ENCODE measurements around the gene TST. TPM values are rescaled to one million over a fixed set of nuclear protein-coding genes. Genes with fewer than 3 reads are reported as not detected.

Gene TST
- total and polyA plus RNA-seq, 11 donors = 35.8 to 143 (median 58.1) TPM

DNA sequence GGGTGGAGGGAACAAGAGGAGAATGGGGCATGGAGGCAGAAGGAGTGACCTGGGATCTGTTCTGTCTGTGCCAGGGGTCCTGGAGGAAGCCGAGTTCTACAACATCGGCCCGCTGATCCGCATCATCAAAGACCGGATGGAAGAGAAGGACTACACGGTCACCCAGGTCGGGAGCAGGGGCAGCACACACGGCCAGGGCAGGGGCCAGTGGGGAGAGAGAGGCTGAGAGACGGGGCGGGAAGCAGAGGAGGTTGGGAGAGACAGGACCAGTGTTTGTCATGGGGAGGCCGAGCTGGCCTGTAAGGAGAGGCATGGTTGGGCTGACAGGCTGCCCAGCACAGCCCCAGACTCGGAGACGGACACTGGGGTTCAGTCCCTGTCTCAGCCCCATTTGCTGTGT lies 37.0 kb upstream of the TST start:
- no peaks in the 10 kb centered on the region for H3K9me3 ChIP-seq
- peaks cover 0 to 28% (median 20%) of the 10 kb centered on the region in 12 donors for H3K4me1 ChIP-seq
- no peak overlapping the region for H3K27ac ChIP-seq
- no peak for ATAC-seq
- 93 to 97% (median 96%) methylated on average over 13 of the region's 13 CpGs for WGBS, 4 donors
- peak in 1 of 5 donors; percentile 26 for DNase-seq
- H3K36me3 ChIP-seq = peaks cover 0 to 61% (median 19%) of the 10 kb centered on the region in 9 donors
- intact Hi-C loops (cut with DNase I) = no loop called here
- no peaks in the 10 kb centered on the region for H3K27me3 ChIP-seq
- no peak for TF ChIP-seq POLR2A (IDR thresholded peaks at IDR 0.05)
- TF ChIP-seq, protein P1, sequence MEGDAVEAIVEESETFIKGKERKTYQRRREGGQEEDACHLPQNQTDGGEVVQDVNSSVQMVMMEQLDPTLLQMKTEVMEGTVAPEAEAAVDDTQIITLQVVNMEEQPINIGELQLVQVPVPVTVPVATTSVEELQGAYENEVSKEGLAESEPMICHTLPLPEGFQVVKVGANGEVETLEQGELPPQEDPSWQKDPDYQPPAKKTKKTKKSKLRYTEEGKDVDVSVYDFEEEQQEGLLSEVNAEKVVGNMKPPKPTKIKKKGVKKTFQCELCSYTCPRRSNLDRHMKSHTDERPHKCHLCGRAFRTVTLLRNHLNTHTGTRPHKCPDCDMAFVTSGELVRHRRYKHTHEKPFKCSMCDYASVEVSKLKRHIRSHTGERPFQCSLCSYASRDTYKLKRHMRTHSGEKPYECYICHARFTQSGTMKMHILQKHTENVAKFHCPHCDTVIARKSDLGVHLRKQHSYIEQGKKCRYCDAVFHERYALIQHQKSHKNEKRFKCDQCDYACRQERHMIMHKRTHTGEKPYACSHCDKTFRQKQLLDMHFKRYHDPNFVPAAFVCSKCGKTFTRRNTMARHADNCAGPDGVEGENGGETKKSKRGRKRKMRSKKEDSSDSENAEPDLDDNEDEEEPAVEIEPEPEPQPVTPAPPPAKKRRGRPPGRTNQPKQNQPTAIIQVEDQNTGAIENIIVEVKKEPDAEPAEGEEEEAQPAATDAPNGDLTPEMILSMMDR (IDR thresholded peaks at IDR 0.05) = no peak
- no peak overlapping the region for H3K4me3 ChIP-seq

DNA sequence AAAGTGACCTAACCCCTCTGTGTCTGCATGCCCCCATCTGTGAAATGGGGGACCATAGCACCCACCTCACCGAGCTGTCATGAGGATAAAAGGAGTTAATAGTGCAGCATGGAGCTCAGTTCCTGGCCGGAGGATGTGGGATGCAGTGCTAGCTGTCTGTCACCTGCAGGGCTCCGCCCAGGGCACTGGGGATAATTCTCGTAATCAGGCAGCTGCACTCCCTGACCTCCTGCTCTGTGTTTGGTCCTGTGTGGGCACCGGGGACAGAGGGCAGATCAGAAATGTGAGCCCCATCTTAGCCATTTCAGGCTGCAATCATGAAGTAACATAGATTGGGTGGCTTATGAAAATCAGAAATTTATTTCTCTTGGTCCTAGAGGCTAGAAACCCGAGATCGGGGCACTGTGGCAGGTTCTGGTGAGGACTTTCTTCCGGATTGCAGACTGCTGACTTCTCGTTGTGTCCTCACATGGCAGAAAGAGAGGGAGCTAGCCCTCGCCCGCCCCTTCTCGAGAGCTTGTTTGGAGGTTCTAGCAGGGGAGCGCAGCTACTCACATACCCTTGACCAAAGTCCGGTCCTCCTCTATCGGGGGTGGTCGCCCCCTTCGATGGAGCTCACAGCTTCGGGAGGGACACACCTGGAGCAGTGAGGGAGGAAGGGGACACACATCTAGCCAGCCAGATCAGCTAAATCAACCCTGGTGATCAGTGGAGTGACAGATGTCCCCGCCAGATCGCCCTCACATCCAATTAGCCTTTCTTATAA lies 35.5 kb upstream of the TST start:
- Histone ChIP-seq H3K4me1 (peaks cover 0 to 32% (median 21%) of the 10 kb centered on the region in 12 donors), H3K27me3 (no peaks in the 10 kb centered on the region), H3K9me3 (no peaks in the 10 kb centered on the region), H3K36me3 (peaks cover 0 to 53% (median 19%) of the 10 kb centered on the region in 9 donors), H3K4me3 (no peak overlapping the region), H3K27ac (no peak overlapping the region)
- 94 to 97% (median 96%) methylated on average over 15 to 20 of the region's 20 CpGs for whole genome bisulfite sequencing, 4 donors
- no peak for TF ChIP-seq POLR2A (IDR thresholded peaks at IDR 0.05)
- TF ChIP-seq, protein P1 (IDR thresholded peaks at IDR 0.05) = no peak
- ATAC-seq (no peak), DNase-seq (peak in 1 of 5 donors; percentile 11)
- intact Hi-C loops (cut with DNase I) = no loop called here

DNA sequence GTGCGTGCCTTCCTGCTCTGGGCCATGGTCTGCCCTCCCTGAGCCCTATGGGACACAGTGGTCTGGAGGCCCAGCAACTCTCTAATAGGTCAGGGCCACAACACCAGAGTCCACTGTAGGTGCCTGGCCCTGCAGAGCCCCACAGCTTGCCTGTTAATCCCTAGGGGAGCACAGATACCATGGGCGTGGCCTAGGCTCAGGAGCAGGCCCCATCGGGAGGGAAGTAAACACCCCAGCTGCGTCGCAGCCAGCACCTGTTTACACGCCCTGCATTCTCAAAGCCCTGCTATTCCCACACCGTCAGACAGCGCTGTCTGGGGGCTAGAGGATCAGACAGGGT lies 34.8 kb upstream of the TST start:
- H3K27ac ChIP-seq = peak overlapping the region in 4 of 12 donors; percentile 26 to 77 (median 54)
- DNase-seq = peak in 1 of 5 donors; percentile 27
- WGBS, 4 donors = 85 to 91% (median 88%) methylated on average over 6 to 8 of the region's 8 CpGs

More for the DNA sequence above, 34.8 kb upstream of the TST start:
- ATAC-seq = no peak
- H3K9me3 ChIP-seq = no peaks in the 10 kb centered on the region
- H3K36me3 ChIP-seq = peaks cover 0 to 47% (median 19%) of the 10 kb centered on the region in 9 donors
- peaks cover 0 to 32% (median 21%) of the 10 kb centered on the region in 12 donors for H3K4me1 ChIP-seq
- intact Hi-C loops (cut with DNase I) = no loop called here
- no peak overlapping the region for H3K4me3 ChIP-seq
- TF ChIP-seq, protein P1 (IDR thresholded peaks at IDR 0.05) = no peak
- TF ChIP-seq POLR2A (IDR thresholded peaks at IDR 0.05) = no peak
- H3K27me3 ChIP-seq = no peaks in the 10 kb centered on the region

Measured in heart left ventricle (tissue), 16 donors.